Kidney capillary endothelial cell (primary cell): ENCODE measurements around the gene FAM3C.

ENCODE experiments used
- DNase-seq: peaks from one replicate; pipeline ENCODE4 v3.0.0-alpha.2; 2018; ENCODE audit warnings: low spot score

FAM3C gene

DNA sequence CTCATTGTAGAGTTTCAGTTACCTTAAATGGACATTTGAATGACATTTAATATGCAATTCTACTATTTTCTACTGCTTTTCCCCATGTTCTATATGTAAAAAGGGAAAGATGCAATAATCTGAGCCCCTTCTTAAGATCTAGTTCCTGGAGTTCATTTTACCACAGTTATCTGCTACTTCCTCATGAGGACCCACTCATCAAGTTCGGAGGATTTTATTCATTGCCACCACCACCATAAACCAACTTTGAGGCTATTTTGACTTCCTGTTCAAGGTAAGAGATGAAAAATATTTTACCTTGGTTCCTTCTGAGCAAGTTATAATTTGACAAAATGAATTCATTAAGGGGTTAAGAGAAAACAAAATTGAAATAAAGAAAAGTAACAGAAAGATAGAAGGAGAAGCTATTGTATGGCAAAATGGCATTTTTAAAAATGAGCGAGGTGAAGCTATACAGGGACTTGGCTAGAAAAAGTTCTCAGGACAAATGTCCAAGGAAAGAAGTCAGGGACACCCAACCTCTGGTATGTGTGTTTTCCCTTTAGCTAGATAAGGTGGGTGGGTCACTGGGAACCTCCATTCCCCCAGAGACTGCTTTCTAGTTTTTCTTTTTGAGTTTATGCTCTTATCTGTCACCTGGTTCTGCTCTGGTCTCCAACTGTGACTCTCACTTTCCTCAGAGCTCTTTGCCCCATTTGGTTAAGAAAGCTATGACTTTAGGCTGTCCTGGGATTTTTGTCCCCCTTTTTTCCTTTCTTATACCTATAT is 14.9 kb upstream of the FAM3C start:
- no peak for DNase-seq

DNA sequence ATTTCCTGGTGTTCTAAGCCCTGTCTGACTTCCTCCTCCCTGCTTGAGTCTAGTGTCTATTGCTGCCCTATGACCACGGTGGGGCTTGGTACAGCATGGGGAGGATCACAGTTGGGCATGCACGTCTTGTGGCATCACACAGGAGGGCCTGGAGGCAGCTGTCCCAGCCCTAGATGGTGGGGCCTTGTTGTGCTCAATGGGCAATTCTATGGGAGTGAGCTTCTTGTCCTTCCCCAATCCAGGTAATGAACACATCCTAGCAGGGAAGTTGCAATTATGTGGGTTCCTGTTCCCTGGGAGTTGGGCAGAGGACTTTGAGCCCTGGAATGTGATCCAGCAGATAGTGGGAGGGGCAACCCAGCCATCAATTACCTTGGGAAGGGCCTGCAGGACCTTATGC is 10.8 kb upstream of the FAM3C start:
- no peak for DNase-seq

DNA sequence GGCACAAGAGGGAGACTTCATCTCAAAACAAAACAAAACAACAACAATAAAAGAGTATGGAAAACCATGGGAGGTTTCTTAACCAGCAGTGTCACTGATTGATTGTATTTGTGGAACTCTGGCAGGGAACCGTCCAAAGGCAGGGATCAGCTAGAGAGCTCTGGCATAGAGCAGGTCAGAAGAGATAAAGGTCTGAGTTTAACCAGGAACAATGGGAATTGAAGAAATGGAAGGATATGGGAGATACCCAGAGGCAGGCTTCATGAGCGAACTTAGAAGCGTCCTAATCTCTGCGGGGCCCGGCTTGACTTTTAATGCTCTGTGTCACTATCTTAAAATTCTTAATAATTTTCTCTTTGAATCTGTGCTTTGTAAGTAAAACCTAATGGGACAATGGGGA is 10.4 kb upstream of the FAM3C start:
- DNase-seq, result no peak

GRCh38 chr7:121404348-121404747 is 8.2 kb upstream of the FAM3C start:
- DNase-seq, result no peak

DNA sequence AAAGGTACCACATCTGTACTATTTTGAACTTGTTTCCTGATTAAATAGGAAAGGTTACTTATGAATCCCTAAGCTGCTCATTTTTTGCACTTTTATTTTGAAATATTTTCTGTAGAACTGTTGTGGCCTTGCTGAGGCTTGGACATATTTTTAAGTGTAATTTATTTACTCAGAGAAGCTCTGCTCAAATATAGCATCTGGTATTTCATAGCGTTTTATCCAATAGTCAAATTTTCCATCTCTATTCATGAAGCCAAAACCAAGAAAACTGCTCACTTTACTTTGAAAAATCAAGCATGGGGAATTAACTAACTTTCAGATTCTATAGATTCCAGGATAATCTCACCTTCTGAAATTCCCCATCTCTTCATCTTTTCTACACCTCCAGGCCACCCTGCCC is 6.6 kb upstream of the FAM3C start:
- no peak for DNase-seq

- no peak for DNase-seq
These were observed 5.8 kb upstream of the FAM3C start for GRCh38 chr7:121401896-121402295.

DNA sequence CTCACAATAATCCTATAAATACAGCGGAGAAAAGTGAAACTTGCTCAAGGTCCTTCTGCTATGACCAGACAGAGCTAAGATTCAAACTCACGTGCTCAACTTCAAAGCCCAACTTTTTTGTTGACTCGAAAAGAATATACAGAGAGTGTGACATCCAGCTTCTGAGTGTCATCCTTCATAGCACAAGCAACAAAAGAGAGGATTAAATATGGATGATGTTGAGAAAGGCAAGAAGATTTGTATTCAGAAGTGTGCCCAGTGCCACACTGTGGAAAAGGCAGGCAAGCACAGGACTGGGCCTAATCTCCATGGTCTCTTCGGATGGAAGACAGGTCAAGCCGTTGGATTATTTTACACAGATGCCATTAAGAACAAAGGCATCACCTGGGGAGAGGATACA is 2.1 kb upstream of the FAM3C start:
- DNase-seq, result no peak

DNA sequence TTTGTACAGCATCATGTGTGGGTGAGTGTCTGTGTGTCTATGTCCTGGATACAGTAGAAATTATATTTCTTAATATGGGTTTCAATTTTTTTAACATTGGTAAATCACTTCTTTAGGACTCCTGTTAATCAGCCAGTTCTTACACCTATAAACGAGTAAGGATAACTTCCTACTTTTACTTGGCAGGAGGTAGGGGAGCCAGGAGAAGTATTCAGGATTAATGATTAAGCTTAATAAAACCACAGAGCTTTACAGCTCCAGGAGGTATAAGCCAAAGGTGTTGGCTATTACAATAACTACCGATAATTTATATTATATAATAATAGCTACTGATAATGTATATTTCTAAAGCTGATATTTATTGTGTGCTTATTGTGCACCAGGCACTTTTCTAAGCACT is 1.7 kb upstream of the FAM3C start:
- no peak for DNase-seq

GRCh38 chr7:121397361-121397760 is 1.3 kb upstream of the FAM3C start:
- DNase-seq, result no peak

DNA sequence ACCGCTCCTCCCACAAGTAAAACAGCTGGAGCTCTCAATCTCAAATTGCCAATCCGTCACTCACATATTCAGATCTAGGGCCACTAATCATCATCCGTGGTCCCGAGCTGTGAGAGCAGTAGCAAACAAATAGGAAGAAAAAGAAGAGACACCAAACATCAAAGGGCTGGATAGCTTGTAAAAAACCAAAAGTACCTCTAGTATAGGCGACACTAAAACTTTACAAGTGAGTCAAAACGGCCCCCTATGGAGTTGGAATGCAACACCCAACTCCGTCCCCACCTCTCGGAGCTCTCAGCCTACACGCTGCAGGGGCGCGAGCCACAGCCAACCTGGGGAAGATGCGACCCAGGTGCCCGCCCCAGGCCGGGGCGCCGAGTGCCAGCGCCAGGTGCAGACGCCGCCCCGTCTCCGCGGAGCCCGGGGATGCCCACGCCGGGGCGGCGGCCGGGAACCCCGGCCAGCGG is 581 bp downstream of the FAM3C start:
- peak; percentile 10 for DNase-seq

GRCh38 chr7:121394709-121395140 is 1.4 kb downstream of the FAM3C start:
- DNase-seq, result no peak

- DNase-seq, result no peak
These were observed 3.1 kb downstream of the FAM3C start for GRCh38 chr7:121393005-121393366.

- DNase-seq, result no peak
These were observed 3.7 kb downstream of the FAM3C start for GRCh38 chr7:121392277-121393004.

GRCh38 chr7:121391686-121392085 is 4.4 kb downstream of the FAM3C start:
- DNase-seq, result no peak

DNA sequence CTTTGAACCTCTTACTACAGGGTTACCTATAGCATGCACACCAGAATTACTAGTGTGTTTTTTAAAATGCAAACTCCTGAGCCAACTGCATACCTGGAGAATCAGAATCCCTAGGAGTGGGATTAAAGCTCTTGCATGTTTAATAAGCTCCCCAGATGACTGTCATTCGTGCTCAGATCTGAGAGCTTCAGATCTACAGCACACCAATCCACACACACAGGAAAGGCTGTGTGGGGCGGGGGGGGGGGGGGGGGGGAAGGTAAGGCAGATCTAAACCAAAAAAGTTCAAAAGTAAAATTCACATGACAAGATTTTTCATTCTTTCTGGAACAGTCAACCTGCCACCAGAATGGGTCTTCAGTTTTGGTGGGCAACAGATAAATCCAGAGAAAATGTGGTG is 5.5 kb downstream of the FAM3C start:
- DNase-seq, result no peak

- DNase-seq, result no peak
These were observed 6.0 kb downstream of the FAM3C start for GRCh38 chr7:121390109-121390508.

DNA sequence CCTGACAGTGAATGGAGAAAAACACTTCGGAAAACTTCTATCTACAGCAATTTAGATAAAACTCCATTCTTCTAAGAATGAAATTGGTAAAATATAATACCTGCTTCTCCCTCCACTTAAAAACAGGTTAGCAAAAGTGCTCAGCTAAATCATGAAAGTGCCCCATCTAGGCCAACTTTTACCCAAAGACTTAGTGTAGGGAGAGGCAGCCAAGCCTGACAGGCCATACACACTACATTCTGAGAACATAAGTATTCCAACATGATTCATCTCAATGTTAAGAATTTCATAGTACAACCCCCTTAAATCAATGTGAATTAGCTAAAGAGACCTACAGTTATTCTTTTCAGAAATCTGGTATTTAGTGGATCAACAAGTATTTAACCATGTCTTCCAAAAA is 7.2 kb downstream of the FAM3C start:
- DNase-seq, result no peak

- no peak for DNase-seq
These were observed 10.3 kb downstream of the FAM3C start for GRCh38 chr7:121385800-121386179.

GRCh38 chr7:121385056-121385799 is 10.9 kb downstream of the FAM3C start:
- no peak for DNase-seq

GRCh38 chr7:121384265-121384664 is 11.8 kb downstream of the FAM3C start:
- no peak for DNase-seq

DNA sequence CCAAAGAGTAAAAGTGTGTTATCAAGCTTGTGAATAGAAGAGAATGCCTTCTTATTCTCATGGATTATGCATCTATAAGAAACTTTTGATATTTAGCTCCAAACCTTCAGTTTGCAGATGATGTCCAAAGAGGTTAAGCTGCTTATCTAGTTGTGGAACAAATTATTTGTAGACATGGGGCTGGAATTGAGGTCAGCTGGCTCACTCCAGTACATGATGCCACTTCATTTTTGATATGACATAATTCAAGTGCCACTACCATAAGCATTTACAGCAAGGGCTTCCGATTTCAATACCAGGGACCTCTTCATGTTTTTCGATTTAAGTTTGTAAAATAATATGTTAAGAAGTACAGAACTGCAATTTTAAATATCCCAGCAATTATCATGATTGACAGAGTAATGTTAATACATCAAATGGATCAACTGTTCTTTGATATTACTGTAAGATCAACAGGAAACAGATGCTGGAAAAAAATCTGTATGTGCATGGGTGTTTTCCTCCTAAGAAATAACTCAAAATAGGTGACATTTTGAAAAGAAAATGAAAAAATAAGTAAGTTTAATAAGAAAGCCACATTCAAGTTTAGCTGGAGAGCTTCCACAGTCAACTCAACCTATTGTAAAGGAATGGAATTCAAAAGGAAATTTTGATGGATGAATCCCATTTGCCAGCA is 12.7 kb downstream of the FAM3C start:
- DNase-seq, result no peak

- DNase-seq, result no peak
These were observed 13.6 kb downstream of the FAM3C start for GRCh38 chr7:121382473-121382872.
